ENCODE results near the gene ZNF587B. TPM values are rescaled to one million over a fixed set of nuclear protein-coding genes. Genes with fewer than 3 reads are reported as not detected.
"Not testable (repeated sequence)": the region's sequence is repeated elsewhere in the genome, so short reads cannot be mapped to it uniquely, and the experiment has no call there.

Gene ZNF587B
- polyA plus RNA-seq, 4 donors: 4.6 to 17.1 (median 15.0) TPM

GRCh38 chr19:57867868-57868492, 37.9 kb downstream of the ZNF587B start:
- DNase-seq (ENCODE audit: low read depth in 4 of 4, low spot score in 3 of 4): no peak

GRCh38 chr19:57869655-57870054, 39.6 kb downstream of the ZNF587B start:
- DNase-seq (ENCODE audit: low read depth in 4 of 4, low spot score in 3 of 4): not testable (repeated sequence)

- DNase-seq (ENCODE audit: low read depth in 4 of 4, low spot score in 3 of 4): no peak
These were observed 40.1 kb downstream of the ZNF587B start for GRCh38 chr19:57870225-57870624.

- no peak for DNase-seq (ENCODE audit: low read depth in 4 of 4, low spot score in 3 of 4)
These were observed 42.4 kb downstream of the ZNF587B start for GRCh38 chr19:57872450-57872849.

GRCh38 chr19:57873883-57874799, 44.0 kb downstream of the ZNF587B start:
- DNase-seq (ENCODE audit: low read depth in 4 of 4, low spot score in 3 of 4): not testable (repeated sequence)

GRCh38 chr19:57886046-57886445, 55.9 kb downstream of the ZNF587B start:
- no peak for DNase-seq (ENCODE audit: low read depth in 4 of 4, low spot score in 3 of 4)

- DNase-seq (ENCODE audit: low read depth in 4 of 4, low spot score in 3 of 4): peak in 3 of 4 donors; percentile 26 to 50 (median 39)
These were observed 57.3 kb downstream of the ZNF587B start for GRCh38 chr19:57887195-57887941.

GRCh38 chr19:57888107-57888559, 58.0 kb downstream of the ZNF587B start:
- peak in 1 of 4 donors; percentile 5 for DNase-seq (ENCODE audit: low read depth in 4 of 4, low spot score in 3 of 4)

- peak; percentile 67 to 81 (median 76) for DNase-seq (ENCODE audit: low read depth in 4 of 4, low spot score in 3 of 4)
These were observed 58.6 kb downstream of the ZNF587B start, which contains the start of gene ZNF814 for GRCh38 chr19:57888560-57889231. TSS of gene ZNF814 (minus strand) at chr19:57889037. CDS start at chr19:57888802, 235 bp downstream.

GRCh38 chr19:57890706-57891105, 60.6 kb downstream of the ZNF587B start:
- DNase-seq (ENCODE audit: low read depth in 4 of 4, low spot score in 3 of 4): not testable (repeated sequence)

Other genes with a start within 250 kb of the ZNF587B start
- gene ZIK1, start 246.2 kb upstream of the ZNF587B start, polyA plus RNA-seq (ENCODE audit: insufficient read length in 4 of 4): 10 to 100 TPM; 12.9 to 21.4 (median 17.3) TPM
- 1 to 10 TPM; 4.4 to 5.4 (median 4.7) TPM for gene ZNF530, start 230.4 kb upstream of the ZNF587B start, polyA plus RNA-seq (ENCODE audit: insufficient read length in 4 of 4)
- gene ZNF134, start 216.1 kb upstream of the ZNF587B start, polyA plus RNA-seq (ENCODE audit: insufficient read length in 4 of 4): 10 to 100 TPM; 16.0 to 28.1 (median 27.1) TPM
- gene ZNF211, start 197.1 kb upstream of the ZNF587B start, polyA plus RNA-seq (ENCODE audit: insufficient read length in 4 of 4): 10 to 100 TPM; 24.7 to 46.4 (median 32.4) TPM
- under 1 TPM in 2 of 4 donors, not detected in 2; 0.09 to 0.17 TPM for gene ZSCAN4, start 161.4 kb upstream of the ZNF587B start, polyA plus RNA-seq (ENCODE audit: insufficient read length in 4 of 4)
- gene ZNF551, start 148.3 kb upstream of the ZNF587B start, polyA plus RNA-seq (ENCODE audit: insufficient read length in 4 of 4): 10 to 100 TPM in 3 of 4 donors, 1 to 10 TPM in 1; 9.3 to 17.4 (median 15.0) TPM
- 10 to 100 TPM; 22.8 to 33.6 (median 31.2) TPM for gene ZNF154, start 121.1 kb upstream of the ZNF587B start, polyA plus RNA-seq (ENCODE audit: insufficient read length in 4 of 4)
- gene ZNF671, start 102.7 kb upstream of the ZNF587B start, polyA plus RNA-seq (ENCODE audit: insufficient read length in 4 of 4): 10 to 100 TPM in 3 of 4 donors, 1 to 10 TPM in 1; 9.4 to 19.4 (median 19.3) TPM
- 10 to 100 TPM; 24.9 to 39.6 (median 36.9) TPM for gene ZNF776, start 83.5 kb upstream of the ZNF587B start, polyA plus RNA-seq (ENCODE audit: insufficient read length in 4 of 4)
- 10 to 100 TPM; 15.6 to 27.2 (median 22.7) TPM for gene ZNF586, start 60.6 kb upstream of the ZNF587B start, polyA plus RNA-seq (ENCODE audit: insufficient read length in 4 of 4)
- 10 to 100 TPM in 3 of 4 donors, 1 to 10 TPM in 1; 6.3 to 27.4 (median 18.0) TPM for gene ZNF552, start 15.4 kb upstream of the ZNF587B start, polyA plus RNA-seq (ENCODE audit: insufficient read length in 4 of 4)
- gene ZNF587, start 19.6 kb downstream of the ZNF587B start, polyA plus RNA-seq (ENCODE audit: insufficient read length in 4 of 4): 10 to 100 TPM; 19.6 to 41.0 (median 26.1) TPM
- 10 to 100 TPM; 36.3 to 84.0 (median 53.2) TPM for gene ZNF814, start 58.7 kb downstream of the ZNF587B start, polyA plus RNA-seq (ENCODE audit: insufficient read length in 4 of 4)
- 10 to 100 TPM; 19.5 to 32.7 (median 25.6) TPM for gene ZNF417, start 86.3 kb downstream of the ZNF587B start, polyA plus RNA-seq (ENCODE audit: insufficient read length in 4 of 4)
- gene ZNF418, start 105.1 kb downstream of the ZNF587B start, polyA plus RNA-seq (ENCODE audit: insufficient read length in 4 of 4): 10 to 100 TPM; 15.4 to 27.7 (median 24.1) TPM
- 10 to 100 TPM in 2 of 4 donors, 1 to 10 TPM in 2; 7.3 to 10.8 (median 9.1) TPM for gene ZNF256, start 117.4 kb downstream of the ZNF587B start, polyA plus RNA-seq (ENCODE audit: insufficient read length in 4 of 4)
- 1 to 10 TPM; 1.3 to 3.1 (median 2.2) TPM for gene C19orf18, start 144.2 kb downstream of the ZNF587B start, polyA plus RNA-seq (ENCODE audit: insufficient read length in 4 of 4)
- gene ZNF606, start 172.5 kb downstream of the ZNF587B start, polyA plus RNA-seq (ENCODE audit: insufficient read length in 4 of 4): 10 to 100 TPM; 20.2 to 34.4 (median 30.8) TPM
- gene ZSCAN1, start 203.7 kb downstream of the ZNF587B start, polyA plus RNA-seq (ENCODE audit: insufficient read length in 4 of 4): 1 to 10 TPM; 1.4 to 7.7 (median 2.5) TPM
- gene ZNF135, start 229.0 kb downstream of the ZNF587B start, polyA plus RNA-seq (ENCODE audit: insufficient read length in 4 of 4): 10 to 100 TPM; 22.1 to 28.6 (median 23.9) TPM

Data from left renal pelvis (tissue), 4 donors.